GM19099 (cell line): ENCODE data around the gene CTNNA2.

Experiments used
- POLR2A ChIP-seq: IDR thresholded peaks from 3 replicates; pipeline ENCODE4 v1.6.1; 2011; ENCODE audit warnings: low read depth; ENCODE audit not compliant: insufficient read length; ENCODE audit errors: extremely low read depth

CTNNA2 gene

DNA sequence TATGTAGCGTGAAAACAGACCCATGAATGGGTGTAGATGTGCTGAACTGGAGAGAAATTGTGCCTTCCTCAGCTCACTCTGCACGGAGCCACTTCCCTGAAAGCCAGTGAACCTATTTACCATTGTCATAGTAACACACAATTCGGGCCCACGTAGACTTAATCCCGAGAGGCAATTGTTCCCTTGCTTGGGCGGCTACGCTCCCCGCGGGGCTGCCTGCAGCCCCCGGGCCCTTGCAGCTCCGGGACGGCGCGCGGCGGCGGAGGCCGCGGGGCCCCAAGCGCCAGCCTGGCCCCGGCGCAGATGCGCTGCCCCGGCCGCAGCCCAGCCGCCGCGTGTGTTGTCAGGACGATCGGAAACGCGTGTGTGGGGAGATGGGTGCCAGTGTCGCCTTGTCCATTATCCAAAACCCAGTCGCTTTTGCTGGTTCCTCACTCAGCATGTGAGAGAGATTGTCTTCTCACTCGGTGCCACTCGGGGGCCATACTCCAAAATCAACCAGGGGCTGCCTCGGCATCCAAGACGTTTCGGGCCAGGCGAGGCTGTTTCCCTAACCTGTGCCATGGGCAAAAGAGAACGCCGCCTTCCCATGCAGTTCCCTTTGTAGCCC lies 809.6 kb downstream of the CTNNA2 start:
- TF ChIP-seq POLR2A = no peak

DNA sequence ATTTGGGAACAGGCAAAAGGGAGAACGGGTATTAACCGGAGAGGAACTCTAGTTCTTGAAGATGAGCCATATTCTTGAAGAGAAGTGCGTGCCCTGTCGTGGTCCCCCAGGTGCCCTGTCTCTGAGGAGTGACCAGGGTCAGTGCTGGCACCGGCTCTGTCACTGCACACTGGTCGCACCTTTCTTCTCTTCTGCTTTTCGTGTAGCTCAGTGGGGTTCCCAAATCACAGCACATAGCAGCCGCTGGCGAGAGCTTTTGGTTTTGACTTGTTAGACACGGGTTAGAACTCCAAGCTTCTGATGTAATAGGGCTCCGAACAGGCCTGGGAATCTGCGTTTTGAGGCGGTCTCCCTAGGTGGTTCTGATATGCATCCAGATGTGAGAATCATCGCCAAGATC lies 810.1 kb downstream of the CTNNA2 start:
- no peak for TF ChIP-seq POLR2A

DNA sequence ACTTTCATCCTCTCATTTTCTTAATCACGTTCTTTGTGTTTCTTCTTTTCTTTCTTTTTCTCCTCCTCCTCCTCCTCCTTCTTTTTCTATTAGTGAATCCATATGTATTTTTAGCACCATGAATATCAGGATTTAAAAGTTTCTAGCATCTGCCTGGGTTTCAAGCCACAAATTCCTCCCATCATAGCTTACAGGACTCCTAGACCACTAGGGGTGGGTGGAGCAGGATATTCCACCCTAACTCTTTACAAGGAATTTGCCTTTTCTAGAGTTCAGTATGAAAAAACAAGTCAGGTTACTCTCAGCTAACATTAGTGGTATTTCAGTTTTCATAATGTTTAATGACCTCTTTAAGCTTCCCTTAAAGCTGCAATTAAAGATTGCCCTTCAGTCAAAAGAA lies 810.8 kb downstream of the CTNNA2 start:
- TF ChIP-seq POLR2A = no peak

DNA sequence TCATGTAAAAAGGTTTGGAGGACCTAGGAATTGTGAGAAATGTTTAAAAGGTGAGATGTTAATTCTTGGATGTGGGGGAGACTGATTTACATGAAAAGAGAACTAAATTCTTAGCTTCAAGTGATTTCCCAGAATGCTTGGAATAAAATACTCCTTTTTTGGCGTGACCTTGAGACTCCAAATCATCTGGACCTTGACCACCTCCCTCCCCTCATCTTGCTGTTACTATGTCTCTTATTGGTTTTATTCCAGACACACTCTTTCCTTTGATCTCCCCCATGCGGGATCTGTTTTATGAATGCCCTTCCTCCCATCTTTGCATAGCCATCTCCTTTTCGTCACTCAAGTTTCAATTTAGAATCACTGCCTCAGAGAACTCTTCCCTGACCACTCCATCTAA lies 811.7 kb downstream of the CTNNA2 start:
- no peak for TF ChIP-seq POLR2A

DNA sequence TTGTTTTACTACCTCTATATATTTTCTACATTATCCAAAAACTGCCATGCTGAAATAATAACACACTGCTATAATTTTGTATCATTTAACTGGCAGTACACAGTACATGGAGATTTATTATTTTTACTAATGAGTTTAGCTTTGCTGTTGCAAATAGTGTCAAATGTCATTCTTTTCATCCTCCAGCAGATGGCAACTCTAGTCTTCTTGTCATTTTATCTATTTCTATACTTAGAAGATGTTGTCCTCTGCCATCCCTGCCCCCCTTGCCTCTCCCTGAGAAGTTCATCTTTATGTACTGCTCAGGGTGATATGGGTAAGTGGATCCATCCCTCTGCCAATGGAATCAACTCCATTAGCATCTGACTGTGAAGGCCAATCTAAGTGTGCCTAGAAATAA lies 813.4 kb downstream of the CTNNA2 start:
- TF ChIP-seq POLR2A = no peak

DNA sequence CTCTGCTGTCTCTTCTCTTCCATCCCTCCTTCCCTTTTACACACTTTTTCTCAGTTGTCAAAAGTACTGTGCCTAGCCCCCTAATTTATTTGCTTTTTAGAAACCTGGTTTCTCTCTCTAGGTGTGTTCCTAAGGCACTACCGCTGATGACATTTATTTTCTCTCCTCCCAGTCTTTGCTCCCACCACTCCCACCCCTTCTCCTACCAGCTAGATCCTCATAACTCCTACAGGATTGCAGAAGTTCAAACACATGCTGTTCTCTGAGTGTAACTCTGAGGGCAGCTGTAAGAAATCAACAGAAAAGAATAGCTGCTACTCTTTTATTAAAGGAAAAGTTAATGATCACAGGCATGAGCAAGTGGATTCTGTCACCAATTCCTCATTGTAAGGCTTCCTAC lies 814.0 kb downstream of the CTNNA2 start:
- TF ChIP-seq POLR2A = no peak

DNA sequence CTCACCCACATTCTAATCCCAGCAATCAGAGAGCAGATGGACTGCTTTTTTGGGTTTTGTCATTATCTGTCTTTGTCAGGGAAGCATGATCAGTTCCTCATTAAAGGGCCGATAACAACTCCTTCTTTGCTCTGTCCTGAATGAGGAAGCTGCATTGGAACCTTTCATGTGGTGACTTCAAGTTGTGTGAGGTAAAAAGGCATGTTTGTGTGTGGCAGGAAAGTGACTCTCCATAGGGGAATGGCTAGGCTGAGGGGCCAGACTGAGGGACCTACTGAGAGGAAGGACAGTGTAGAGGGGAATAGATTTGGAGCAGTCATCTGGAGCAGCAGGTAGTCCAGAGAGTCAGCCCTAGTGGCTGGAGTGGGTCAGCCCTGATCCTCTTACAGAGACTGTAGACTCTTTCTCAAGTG lies 815.3 kb downstream of the CTNNA2 start:
- TF ChIP-seq POLR2A = no peak

DNA sequence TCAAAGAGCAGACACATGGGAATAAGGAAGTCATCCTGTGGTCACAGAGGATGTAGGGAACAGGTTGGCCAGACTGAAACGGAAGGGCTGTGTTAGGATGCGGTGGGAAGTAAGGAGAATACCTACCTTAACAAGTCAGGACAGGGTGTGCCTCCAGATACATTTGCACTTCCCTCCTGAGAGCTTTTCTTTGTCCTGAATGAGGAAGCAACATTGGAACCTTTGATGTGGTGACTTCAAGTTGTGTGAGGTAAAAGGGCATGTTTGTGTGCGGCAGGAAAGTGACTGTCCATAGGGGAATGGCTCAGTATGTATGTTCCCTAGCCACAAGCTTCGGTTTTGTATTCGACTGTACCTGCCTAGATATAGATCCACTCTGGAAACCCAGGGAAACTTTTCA lies 816.6 kb downstream of the CTNNA2 start:
- TF ChIP-seq POLR2A = no peak

DNA sequence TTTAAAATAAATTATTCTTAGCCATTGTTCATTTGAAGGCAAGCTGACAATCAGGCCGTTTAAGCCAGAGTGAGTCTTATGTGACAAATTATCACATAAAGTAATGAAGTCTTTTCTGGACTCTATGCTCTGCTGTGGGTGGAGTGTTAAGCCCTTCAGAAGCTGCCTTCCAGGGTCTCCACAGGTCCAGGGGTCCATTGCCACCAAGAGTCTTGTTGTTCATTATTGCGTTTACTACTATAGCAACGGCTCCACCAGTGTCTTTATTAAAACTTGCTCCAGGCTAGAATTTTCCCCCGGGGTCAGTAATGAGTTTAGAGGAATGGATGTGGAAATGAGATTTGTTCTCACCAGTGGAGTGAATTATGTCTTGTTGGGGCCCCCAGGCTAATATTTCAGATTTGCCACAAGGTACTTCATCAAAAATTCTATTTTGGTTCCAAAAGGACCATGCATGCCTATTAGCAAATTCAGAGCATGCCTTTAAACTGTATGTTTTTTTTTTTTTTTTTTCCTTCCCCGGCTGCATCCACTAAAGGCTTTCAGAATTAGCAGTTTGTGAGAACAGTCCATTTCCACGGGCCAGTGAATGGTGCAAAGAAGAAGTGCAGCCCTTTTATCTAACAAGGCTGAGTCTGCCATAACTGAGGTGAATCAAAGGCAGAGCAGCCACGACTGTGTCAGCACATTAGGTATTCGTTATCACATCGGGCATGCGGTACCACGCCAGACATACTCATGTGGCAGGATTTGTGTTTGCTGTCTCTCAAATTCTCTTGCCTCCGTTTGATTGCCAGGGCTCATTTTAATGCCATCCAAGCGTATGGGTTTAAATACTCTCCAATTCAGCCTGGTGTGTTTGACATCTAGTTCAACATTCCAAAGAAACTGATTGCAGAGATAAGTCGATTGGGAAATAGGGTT lies 817.9 kb downstream of the CTNNA2 start:
- TF ChIP-seq POLR2A = no peak

DNA sequence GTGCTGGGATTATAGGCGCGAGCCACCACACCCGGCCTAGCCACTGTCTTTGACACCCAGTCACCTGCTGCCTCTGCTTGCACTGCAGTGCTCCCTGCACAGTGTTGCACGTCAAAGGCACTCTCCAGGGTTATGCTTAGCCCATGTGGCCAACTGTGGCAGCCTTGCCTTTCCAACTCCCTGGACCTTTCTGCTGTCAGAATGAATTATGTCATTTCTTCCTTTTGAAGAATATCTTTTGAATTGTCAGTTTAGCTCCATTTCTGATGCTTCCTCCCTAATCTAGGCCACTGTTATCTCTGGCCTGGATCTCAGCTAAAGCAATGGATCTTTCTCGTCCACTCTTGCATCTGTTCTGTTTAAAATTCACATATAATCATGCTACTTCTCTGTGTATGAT lies 821.0 kb downstream of the CTNNA2 start:
- TF ChIP-seq POLR2A = no peak

DNA sequence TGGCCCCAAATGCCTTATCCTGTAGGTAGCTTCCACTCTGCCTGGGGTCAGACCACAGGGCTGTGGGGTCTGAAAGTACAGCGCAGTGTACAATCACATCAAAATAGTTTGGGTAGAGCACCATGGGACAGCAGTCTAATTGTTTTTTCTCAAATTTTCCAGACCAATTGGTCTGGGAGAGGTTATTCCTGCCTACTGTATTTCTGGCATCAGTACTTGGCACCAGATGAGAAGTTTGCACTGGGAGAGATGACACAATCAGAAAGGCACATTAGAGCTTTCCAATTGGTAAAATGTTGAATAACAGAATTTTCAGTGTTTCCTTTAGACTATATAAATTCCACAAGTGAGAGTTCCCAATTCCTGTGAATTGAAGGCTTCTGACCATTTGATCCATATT lies 822.6 kb downstream of the CTNNA2 start:
- TF ChIP-seq POLR2A = no peak

DNA sequence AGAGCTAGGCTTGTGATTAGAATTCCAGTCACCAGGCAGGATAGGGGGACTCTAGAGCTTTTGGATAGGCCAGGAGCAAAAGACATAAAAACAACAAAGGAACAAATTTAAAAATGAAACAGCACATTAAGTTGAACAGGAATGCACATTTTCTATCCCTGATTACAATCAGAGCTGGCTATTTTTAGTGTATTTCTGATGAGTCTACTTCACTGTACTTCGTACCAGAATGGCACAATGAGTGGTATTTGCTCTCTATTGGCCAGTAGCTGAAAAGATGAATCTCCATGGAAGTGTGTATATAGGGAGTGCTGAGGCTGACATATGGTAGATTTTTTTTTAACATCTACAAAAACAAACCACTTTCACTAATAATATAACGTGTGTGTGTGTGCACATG lies 825.9 kb downstream of the CTNNA2 start:
- TF ChIP-seq POLR2A = no peak

DNA sequence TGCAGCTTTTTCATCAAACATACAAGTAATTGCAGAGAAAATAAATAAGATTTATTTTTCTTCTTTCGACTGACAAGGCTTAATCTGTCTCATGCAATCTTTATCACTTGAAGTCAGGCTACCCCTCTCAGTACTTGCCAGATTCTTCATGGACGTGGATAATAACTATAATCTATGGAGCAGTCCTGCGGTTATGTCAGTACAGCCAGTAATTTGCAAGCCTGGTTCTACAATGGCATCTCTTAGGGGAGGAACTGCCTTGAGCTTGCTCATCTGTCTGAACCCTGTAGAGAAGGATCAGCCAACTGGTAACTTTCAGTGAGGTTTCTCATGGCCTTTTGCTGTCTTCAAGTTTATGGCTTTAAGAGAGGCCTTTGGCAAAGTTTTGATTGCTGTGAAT lies 827.2 kb downstream of the CTNNA2 start:
- no peak for TF ChIP-seq POLR2A

DNA sequence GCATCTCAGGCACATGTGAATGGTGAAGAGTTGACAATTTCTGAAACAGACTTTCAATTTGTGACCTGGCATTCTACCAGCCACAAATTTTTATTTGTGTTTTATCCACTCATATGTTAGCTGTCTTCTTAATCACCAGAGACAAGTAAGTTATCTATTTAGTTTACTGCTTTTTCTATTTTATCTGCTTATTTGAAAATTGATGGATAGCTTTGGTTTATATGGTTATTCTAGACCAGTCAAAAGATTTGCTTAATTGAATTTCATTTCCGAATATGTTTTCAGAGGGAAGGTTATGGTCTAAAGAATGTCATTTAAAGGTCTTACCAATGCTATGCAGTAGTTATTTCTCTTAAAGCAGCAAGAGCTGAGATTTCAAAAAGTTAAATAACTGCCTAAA lies 835.2 kb downstream of the CTNNA2 start:
- TF ChIP-seq POLR2A = no peak

DNA sequence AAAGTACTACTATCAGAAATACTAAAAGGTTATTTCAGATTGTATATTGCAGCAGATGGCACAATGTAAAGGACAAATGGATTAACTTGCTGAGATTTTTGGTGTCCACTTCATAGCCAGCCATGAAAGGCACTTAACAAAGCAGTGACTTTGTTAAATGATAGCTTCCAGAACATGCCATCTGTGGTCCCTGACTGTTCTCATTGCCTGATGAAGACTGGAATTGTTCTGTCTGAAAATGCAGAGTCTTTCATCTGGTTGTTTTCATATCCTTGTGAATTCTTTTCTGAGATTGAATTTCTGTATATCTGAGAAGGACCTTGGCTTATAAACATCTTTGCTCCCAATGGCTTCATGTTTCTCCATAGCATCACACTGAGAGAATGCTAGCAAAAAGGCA lies 836.1 kb downstream of the CTNNA2 start:
- no peak for TF ChIP-seq POLR2A

DNA sequence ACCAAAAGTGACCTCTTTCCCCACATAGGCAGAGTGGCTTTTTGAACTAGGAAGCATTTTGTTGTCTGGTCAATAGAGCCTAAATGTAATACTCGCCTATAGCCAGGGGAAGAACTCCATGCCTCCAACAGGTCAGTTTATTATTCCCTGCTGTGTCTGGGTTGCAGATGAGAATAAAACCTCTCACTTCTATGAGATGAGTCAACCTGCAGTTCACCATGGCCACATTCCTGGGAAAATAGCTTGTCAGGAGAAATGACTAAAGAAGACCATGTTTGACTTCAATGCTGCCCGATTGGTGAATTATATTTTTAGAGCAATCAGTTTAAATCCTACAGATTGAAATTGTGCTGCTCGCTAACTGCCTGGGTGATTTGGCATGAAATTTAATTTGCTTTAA lies 838.4 kb downstream of the CTNNA2 start:
- TF ChIP-seq POLR2A = no peak
